ENCODE results near the gene NUP160.

- TF ChIP-seq CTCF (IDR thresholded peaks at IDR 0.05) (no peak), POLR2AphosphoS5 (IDR thresholded peaks at IDR 0.05; ENCODE audit: insufficient read depth in 1 of 2, low read depth in 1 of 2) (no peak)
Observed at GRCh38 chr11:47842749-47843148, 5.4 kb downstream of the NUP160 start.

All from vagina (tissue), 2 donors.